ENCODE data around the gene KRT15. TPM values are rescaled to one million over a fixed set of nuclear protein-coding genes. Genes with fewer than 3 reads are reported as not detected.

The KRT15 gene
- total and polyA plus RNA-seq, 9 of the 15 experiments (the other 6 are each of a cell fraction or from before 2014, with no cell fraction given) = 0.28 to 4.4 (median 0.56) TPM

DNA sequence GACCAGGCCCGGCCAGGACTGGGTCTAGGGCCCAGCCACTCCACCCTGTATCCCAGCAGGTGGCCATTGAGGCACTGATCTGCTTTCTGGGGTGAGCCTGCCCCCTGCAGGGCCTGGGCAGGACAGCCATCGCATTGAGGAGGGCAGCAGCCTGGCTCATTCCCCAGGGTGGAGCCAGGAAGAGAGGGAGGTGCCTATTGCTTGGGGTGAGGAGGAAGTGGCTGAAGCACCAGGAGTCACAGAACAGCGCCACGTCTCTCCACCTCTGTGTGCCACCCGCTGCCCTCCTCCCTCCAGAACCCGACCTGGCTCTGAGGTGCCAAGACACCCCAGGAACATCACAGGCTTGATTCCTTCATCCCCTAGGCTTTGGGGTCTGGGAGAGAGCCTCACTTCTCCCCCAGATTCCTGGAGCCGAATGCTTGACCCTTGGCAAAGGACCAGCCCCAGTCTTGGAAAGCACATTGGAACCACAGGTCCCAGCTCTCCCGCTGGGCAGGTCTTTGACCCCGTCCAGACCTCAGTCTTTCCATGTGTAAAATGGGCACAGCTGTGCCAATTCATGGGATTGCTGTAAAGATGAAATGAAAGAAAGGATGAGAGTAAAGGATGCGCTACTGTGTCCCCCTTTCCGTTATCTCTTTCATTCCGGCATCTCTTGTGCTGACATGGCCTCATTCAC lies 21.7 kb downstream of the KRT15 start (continued):
- TF ChIP-seq, protein P1, sequence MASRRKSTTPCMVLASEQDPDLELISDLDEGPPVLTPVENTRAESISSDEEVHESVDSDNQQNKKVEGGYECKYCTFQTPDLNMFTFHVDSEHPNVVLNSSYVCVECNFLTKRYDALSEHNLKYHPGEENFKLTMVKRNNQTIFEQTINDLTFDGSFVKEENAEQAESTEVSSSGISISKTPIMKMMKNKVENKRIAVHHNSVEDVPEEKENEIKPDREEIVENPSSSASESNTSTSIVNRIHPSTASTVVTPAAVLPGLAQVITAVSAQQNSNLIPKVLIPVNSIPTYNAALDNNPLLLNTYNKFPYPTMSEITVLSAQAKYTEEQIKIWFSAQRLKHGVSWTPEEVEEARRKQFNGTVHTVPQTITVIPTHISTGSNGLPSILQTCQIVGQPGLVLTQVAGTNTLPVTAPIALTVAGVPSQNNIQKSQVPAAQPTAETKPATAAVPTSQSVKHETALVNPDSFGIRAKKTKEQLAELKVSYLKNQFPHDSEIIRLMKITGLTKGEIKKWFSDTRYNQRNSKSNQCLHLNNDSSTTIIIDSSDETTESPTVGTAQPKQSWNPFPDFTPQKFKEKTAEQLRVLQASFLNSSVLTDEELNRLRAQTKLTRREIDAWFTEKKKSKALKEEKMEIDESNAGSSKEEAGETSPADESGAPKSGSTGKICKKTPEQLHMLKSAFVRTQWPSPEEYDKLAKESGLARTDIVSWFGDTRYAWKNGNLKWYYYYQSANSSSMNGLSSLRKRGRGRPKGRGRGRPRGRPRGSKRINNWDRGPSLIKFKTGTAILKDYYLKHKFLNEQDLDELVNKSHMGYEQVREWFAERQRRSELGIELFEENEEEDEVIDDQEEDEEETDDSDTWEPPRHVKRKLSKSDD (conservative IDR thresholded peaks at IDR 0.05; ENCODE audit: low read length) = 0 out of 2 replicates have a peak, but pooled peaks have one; percentile 62
- TF ChIP-seq ZC3H4 (CRISPR knock-in tag; IDR thresholded peaks at IDR 0.05; ENCODE audit: borderline replicate concordance) = no peak
- TF ChIP-seq TRIM24 (IDR thresholded peaks at IDR 0.05) = no peak
- TF ChIP-seq ZNF23 (CRISPR knock-in tag; IDR thresholded peaks at IDR 0.05) = no peak
- TF ChIP-seq ZBTB12 (CRISPR knock-in tag; IDR thresholded peaks at IDR 0.05) = no peak
- TF ChIP-seq, protein P2, sequence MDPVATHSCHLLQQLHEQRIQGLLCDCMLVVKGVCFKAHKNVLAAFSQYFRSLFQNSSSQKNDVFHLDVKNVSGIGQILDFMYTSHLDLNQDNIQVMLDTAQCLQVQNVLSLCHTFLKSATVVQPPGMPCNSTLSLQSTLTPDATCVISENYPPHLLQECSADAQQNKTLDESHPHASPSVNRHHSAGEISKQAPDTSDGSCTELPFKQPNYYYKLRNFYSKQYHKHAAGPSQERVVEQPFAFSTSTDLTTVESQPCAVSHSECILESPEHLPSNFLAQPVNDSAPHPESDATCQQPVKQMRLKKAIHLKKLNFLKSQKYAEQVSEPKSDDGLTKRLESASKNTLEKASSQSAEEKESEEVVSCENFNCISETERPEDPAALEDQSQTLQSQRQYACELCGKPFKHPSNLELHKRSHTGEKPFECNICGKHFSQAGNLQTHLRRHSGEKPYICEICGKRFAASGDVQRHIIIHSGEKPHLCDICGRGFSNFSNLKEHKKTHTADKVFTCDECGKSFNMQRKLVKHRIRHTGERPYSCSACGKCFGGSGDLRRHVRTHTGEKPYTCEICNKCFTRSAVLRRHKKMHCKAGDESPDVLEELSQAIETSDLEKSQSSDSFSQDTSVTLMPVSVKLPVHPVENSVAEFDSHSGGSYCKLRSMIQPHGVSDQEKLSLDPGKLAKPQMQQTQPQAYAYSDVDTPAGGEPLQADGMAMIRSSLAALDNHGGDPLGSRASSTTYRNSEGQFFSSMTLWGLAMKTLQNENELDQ (CRISPR knock-in tag; IDR thresholded peaks at IDR 0.05; ENCODE audit: borderline replicate concordance) = no peak
- no peak for TF ChIP-seq HNRNPL (IDR thresholded peaks at IDR 0.05; ENCODE audit: low read depth, low read length)
- TF ChIP-seq, protein P3, sequence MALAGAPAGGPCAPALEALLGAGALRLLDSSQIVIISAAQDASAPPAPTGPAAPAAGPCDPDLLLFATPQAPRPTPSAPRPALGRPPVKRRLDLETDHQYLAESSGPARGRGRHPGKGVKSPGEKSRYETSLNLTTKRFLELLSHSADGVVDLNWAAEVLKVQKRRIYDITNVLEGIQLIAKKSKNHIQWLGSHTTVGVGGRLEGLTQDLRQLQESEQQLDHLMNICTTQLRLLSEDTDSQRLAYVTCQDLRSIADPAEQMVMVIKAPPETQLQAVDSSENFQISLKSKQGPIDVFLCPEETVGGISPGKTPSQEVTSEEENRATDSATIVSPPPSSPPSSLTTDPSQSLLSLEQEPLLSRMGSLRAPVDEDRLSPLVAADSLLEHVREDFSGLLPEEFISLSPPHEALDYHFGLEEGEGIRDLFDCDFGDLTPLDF (CRISPR knock-in tag; IDR thresholded peaks at IDR 0.05) = no peak
- no peak for TF ChIP-seq RFX7 (CRISPR knock-in tag; IDR thresholded peaks at IDR 0.05)
- no peak for TF ChIP-seq BRCA1 (IDR thresholded peaks at IDR 0.05)
- no peak for TF ChIP-seq BRCA1 (CRISPR knock-in tag; IDR thresholded peaks at IDR 0.05)
- TF ChIP-seq PBX2 (CRISPR knock-in tag; IDR thresholded peaks at IDR 0.05; ENCODE audit: low read depth) = no peak
- TF ChIP-seq PBX2 (tag; conservative IDR thresholded peaks at IDR 0.05; ENCODE audit: low read depth) = no peak
- TF ChIP-seq HMGN3 (IDR thresholded peaks at IDR 0.05; ENCODE audit: borderline replicate concordance, extremely low read depth, insufficient read length, low read depth, low read length) = no peak
- TF ChIP-seq ZNF830 (CRISPR knock-in tag; IDR thresholded peaks at IDR 0.05) = no peak
- TF ChIP-seq NRF1 (conservative IDR thresholded peaks at IDR 0.05 in 1 of 2, IDR thresholded peaks at IDR 0.05 in 1 of 2) = peak in 1 of 2 experiments; percentile 35; a peak in 1 of 4 replicates
- peak; percentile 94 for TF ChIP-seq SMARCA5 (IDR thresholded peaks at IDR 0.05)
- TF ChIP-seq POLR2B (IDR thresholded peaks at IDR 0.05; ENCODE audit: low read depth, partially characterized antibody) = no peak
